Ishikawa (cell line): ENCODE measurements around the gene PSEN1.

ENCODE experiments used
- CEBPB ChIP-seq: IDR thresholded peaks from 2 replicates; pipeline ENCODE4 v1.6.1; 2012
- CREB1 ChIP-seq: IDR thresholded peaks from 2 replicates; pipeline ENCODE4 v1.6.1; 2012; ENCODE audit warnings: low read depth
- EGR1 ChIP-seq: IDR thresholded peaks from 2 replicates; pipeline ENCODE4 v1.6.1; 2012
- FOXM1 ChIP-seq: IDR thresholded peaks from 2 replicates; pipeline ENCODE4 v1.6.1; 2012; ENCODE audit warnings: low read depth, borderline replicate concordance
- MAX ChIP-seq: IDR thresholded peaks from 2 replicates; pipeline ENCODE4 v1.6.1; 2012
- NFIC ChIP-seq: IDR thresholded peaks from 2 replicates; pipeline ENCODE4 v1.6.1; 2012
- RAD21 ChIP-seq: IDR thresholded peaks from 2 replicates; pipeline ENCODE4 v1.6.1; 2012; ENCODE audit warnings: low read depth
- TAF1 ChIP-seq: IDR thresholded peaks from 2 replicates; pipeline ENCODE4 v1.6.1; 2012; ENCODE audit warnings: low read depth, mild to moderate bottlenecking
- TCF12 ChIP-seq: IDR thresholded peaks from 2 replicates; pipeline ENCODE4 v1.6.1; 2012; ENCODE audit warnings: low read depth
- YY1 ChIP-seq: IDR thresholded peaks from 2 replicates; pipeline ENCODE4 v1.6.1; 2012; ENCODE audit warnings: low read depth
- TF ChIP-seq, protein P1 (sequence below): IDR thresholded peaks from 2 replicates; pipeline ENCODE4 v1.6.1; 2012; ENCODE audit warnings: low read depth, mild to moderate bottlenecking
- TF ChIP-seq, protein P2 (sequence below): IDR thresholded peaks from 2 replicates; pipeline ENCODE4 v1.6.1; 2012

DNA sequence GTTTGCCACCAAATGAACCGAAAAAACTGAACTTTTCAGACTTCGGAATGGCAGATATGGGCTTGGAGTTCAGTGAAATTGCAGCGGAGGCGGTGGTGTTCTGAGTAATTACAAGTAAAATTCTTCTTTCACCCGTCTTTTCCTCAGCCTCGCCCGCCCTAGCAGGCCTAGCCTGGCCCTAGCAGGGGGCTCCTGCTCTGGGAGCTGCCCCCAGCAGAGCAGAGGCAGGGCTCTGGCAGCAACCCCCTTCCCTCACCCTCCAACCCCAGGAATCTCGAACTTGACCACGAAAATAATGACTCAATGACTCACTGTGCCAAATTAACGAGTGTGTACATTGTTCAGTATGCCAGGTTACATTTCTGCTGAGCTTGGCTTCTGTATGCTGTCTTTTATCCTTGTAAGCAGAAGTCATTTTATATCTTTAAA is 102.1 kb downstream of the PSEN1 start:
- TF ChIP-seq YY1: no peak
- no peak for TF ChIP-seq MAX
- TF ChIP-seq EGR1: no peak
- TF ChIP-seq TCF12: peak; percentile 58; the same call in 1 of the 2 replicates
- no peak for TF ChIP-seq RAD21
- TF ChIP-seq, protein P1, sequence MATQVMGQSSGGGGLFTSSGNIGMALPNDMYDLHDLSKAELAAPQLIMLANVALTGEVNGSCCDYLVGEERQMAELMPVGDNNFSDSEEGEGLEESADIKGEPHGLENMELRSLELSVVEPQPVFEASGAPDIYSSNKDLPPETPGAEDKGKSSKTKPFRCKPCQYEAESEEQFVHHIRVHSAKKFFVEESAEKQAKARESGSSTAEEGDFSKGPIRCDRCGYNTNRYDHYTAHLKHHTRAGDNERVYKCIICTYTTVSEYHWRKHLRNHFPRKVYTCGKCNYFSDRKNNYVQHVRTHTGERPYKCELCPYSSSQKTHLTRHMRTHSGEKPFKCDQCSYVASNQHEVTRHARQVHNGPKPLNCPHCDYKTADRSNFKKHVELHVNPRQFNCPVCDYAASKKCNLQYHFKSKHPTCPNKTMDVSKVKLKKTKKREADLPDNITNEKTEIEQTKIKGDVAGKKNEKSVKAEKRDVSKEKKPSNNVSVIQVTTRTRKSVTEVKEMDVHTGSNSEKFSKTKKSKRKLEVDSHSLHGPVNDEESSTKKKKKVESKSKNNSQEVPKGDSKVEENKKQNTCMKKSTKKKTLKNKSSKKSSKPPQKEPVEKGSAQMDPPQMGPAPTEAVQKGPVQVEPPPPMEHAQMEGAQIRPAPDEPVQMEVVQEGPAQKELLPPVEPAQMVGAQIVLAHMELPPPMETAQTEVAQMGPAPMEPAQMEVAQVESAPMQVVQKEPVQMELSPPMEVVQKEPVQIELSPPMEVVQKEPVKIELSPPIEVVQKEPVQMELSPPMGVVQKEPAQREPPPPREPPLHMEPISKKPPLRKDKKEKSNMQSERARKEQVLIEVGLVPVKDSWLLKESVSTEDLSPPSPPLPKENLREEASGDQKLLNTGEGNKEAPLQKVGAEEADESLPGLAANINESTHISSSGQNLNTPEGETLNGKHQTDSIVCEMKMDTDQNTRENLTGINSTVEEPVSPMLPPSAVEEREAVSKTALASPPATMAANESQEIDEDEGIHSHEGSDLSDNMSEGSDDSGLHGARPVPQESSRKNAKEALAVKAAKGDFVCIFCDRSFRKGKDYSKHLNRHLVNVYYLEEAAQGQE: no peak
- TF ChIP-seq CEBPB: no peak
- peak; percentile 79 for TF ChIP-seq NFIC
- TF ChIP-seq, protein P2, sequence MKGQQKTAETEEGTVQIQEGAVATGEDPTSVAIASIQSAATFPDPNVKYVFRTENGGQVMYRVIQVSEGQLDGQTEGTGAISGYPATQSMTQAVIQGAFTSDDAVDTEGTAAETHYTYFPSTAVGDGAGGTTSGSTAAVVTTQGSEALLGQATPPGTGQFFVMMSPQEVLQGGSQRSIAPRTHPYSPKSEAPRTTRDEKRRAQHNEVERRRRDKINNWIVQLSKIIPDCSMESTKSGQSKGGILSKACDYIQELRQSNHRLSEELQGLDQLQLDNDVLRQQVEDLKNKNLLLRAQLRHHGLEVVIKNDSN: no peak
- no peak for TF ChIP-seq CREB1
- no peak for TF ChIP-seq FOXM1
- TF ChIP-seq TAF1: no peak
